B cell (primary cell): ENCODE data around the gene MDM1. TPM values are rescaled to one million over a fixed set of nuclear protein-coding genes. Genes with fewer than 3 reads are reported as not detected.

Source experiments
- ATAC-seq: fragments of 200-7000 bp; cut with Tn5 transposase; one replicate; pipeline ENCODE4 v1.10.0; 2021; ENCODE audit warnings: low read depth, mild to moderate bottlenecking, moderate number of reproducible peaks, moderate library complexity
- CTCF ChIA-PET: fragments of 350-600 bp; sonication (Branson Sonifier 250); formaldehyde crosslinking; loops from one replicate; lab custom pipeline; 2021; ENCODE audit warnings: antibody characterized with exemption, inconsistent platforms; lab: Charles Lee
- POLR2A ChIA-PET: fragments of 350-600 bp; sonication (Branson Sonifier 250); formaldehyde crosslinking; loops from one replicate; lab custom pipeline; 2021; ENCODE audit warnings: antibody characterized with exemption; lab: Charles Lee
- DNase-seq: peaks from one replicate; pipeline ENCODE4 v3.0.0; 2013
- H2AFZ ChIP-seq: 2 replicates; pipeline ENCODE4 v1.6.1; 2012; ENCODE audit warnings: mild to moderate bottlenecking, low read depth, low read length; ENCODE audit not compliant: insufficient read depth, poor library complexity, severe bottlenecking
- H3K27ac ChIP-seq, 2 donors: 1 replicate in 1 of 2; 2 replicates in 1 of 2; pipeline ENCODE4 v1.5.1; 2012 to 2013; ENCODE audit warnings: low read length in 2 of 2, mild to moderate bottlenecking in 2 of 2, moderate library complexity in 1 of 2
- H3K27me3 ChIP-seq, 4 experiments: fragments of 200-600 bp in 1 of 4; sonication (generic) in 1 of 4; replicated peaks in 1 of 4; 1 replicate in 2 of 4; 2 replicates in 2 of 4; pipeline versions ENCODE4 v1.6.1 to v1.7.0; 2013 to 2016; ENCODE audit warnings: low read length in 3 of 4, mild to moderate bottlenecking in 2 of 4, mixed read lengths in 1 of 4, moderate library complexity in 1 of 4; ENCODE audit not compliant: insufficient read depth in 4 of 4, control insufficient read depth in 3 of 4; ENCODE audit errors: control extremely low read depth in 1 of 4
- H3K36me3 ChIP-seq, 2 experiments: replicated peaks in 1 of 2; 1 replicate in 1 of 2; 2 replicates in 1 of 2; pipeline versions ENCODE4 v1.6.1 to v1.7.1; 2013; ENCODE audit warnings: low read length in 1 of 2; ENCODE audit not compliant: insufficient read depth in 2 of 2, control insufficient read depth in 1 of 2; ENCODE audit errors: control extremely low read depth in 1 of 2, extremely low read depth in 1 of 2
- H3K4me1 ChIP-seq, 2 donors: fragments of 200-600 bp in 1 of 2; sonication (generic) in 1 of 2; 1 replicate in 1 of 2; 2 replicates in 1 of 2; pipeline versions ENCODE4 v1.5.1 to v1.6.1; 2013 to 2017; ENCODE audit warnings: low read length in 2 of 2; ENCODE audit not compliant: control insufficient read depth in 2 of 2, insufficient read depth in 2 of 2
- H3K4me2 ChIP-seq: replicated peaks from 2 replicates; pipeline ENCODE3; 2012; ENCODE audit warnings: mild to moderate bottlenecking, low read depth, low read length; ENCODE audit not compliant: poor library complexity, severe bottlenecking
- H3K4me3 ChIP-seq, 5 experiments: fragments of 200-600 bp in 1 of 5; sonication (generic) in 1 of 5; 1 replicate in 3 of 5; 2 replicates in 2 of 5; pipeline versions ENCODE4 v1.5.1 to v1.7.0; 2011 to 2016; ENCODE audit warnings: low read length in 4 of 5, mild to moderate bottlenecking in 4 of 5, low read depth in 2 of 5, control low read depth in 1 of 5, moderate library complexity in 1 of 5; ENCODE audit not compliant: insufficient read depth in 1 of 5; ENCODE audit errors: control extremely low read depth in 1 of 5, extremely low read depth in 1 of 5
- H3K79me2 ChIP-seq: fragments of 200-600 bp; sonication (generic); one replicate; pipeline ENCODE4 v1.6.0; 2016; ENCODE audit warnings: low read length; ENCODE audit not compliant: control insufficient read depth, insufficient read depth
- H3K9ac ChIP-seq: fragments of 200-600 bp; sonication (generic); 2 replicates; pipeline ENCODE4 v1.6.1; 2017; ENCODE audit warnings: mild to moderate bottlenecking, low read length, moderate library complexity
- H3K9me3 ChIP-seq, 3 donors: one replicate each; pipeline versions ENCODE4 v1.6.1 to v1.7.1; 2013; ENCODE audit warnings: low read length in 2 of 3; ENCODE audit not compliant: control insufficient read depth in 2 of 3, insufficient read depth in 1 of 3; ENCODE audit errors: control extremely low read depth in 1 of 3
- H4K20me1 ChIP-seq: 2 replicates; pipeline ENCODE4 v1.6.0; 2012; ENCODE audit warnings: mild to moderate bottlenecking, low read length; ENCODE audit not compliant: insufficient read depth, control insufficient read depth, poor library complexity, severe bottlenecking
- H3K27ac Mint-ChIP-seq: one replicate; pipeline ENCODE4 v1.8.0; 2021; ENCODE audit warnings: mixed read lengths
- H3K27me3 Mint-ChIP-seq: one replicate; pipeline ENCODE4 v1.8.0; 2021; ENCODE audit warnings: mixed read lengths
- H3K4me1 Mint-ChIP-seq: one replicate; pipeline ENCODE4 v1.8.0; 2021; ENCODE audit warnings: mixed read lengths
- H3K4me3 Mint-ChIP-seq: one replicate; pipeline ENCODE4 v1.8.0; 2021; ENCODE audit warnings: mixed read lengths
- H3K9me3 Mint-ChIP-seq: one replicate; pipeline ENCODE4 v1.8.0; 2022; ENCODE audit warnings: mixed read lengths; ENCODE audit not compliant: insufficient read depth
- EZH2 ChIP-seq: IDR thresholded peaks from 2 replicates; pipeline ENCODE4 v1.6.1; 2012; ENCODE audit warnings: borderline replicate concordance, low read depth, mild to moderate bottlenecking, moderate library complexity, low read length; ENCODE audit not compliant: insufficient read depth, poor library complexity, severe bottlenecking
- WGBS: methylation state at CpG from one replicate; pipeline ENCODE4 v1.1.5; 2013; ENCODE audit warnings: missing lambda C conversion rate; ENCODE audit not compliant: insufficient coverage; 5-methylcytosine and 5-hydroxymethylcytosine counted together
- intact Hi-C: fragments of 100-400 bp; cut with micrococcal nuclease; formaldehyde crosslinking; loops from one replicate; pipeline ENCODE4 v1.10.0; 2022
- polyA plus RNA-seq: library from polyadenylated mRNA; depleted of rRNA; stranded (reverse); fragments of >200 nt; gene quantifications from 2 replicates; pipeline ENCODE4 v1.2.3, GENCODE V29; 2012
- total RNA-seq, 2 donors: library from RNA; stranded (reverse); fragments of 120-200 nt in 1 of 2; gene quantifications; 1 replicate in 1 of 2; 2 replicates in 1 of 2; pipeline versions ENCODE4 v1.2.3 to v1.2.4, GENCODE V29; 2013 to 2022
- TF ChIP-seq, protein P1 (sequence below): fragments of 200-600 bp; IDR thresholded peaks from one replicate; pipeline ENCODE4 v1.8.0; 2022; ENCODE audit warnings: antibody characterized with exemption, mild to moderate bottlenecking

The MDM1 gene
- total and polyA plus RNA-seq, 2 donors (not counting 1 experiment from before 2014, with no cell fraction given), result 13.9 to 38.3 TPM

DNA sequence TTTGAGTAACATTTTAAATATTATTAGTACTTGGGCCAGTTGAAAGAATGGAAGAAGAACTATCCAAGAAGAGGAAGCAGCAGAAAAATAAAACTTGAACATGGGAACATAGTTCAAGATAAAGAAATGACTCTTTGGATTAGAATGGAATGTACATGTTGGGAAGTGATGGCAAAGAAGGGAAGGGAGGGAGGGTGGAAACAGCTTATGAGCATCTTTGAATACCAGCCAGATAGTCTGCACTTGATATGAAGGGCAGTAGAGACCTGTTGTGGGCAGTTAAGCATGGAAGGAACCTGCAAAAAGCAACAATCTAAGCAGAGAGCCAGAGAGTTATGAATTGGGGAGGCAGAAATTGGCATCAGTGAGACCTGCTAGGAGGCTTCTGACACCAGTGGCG lies 68.8 kb downstream of the MDM1 start:
- ChIA-PET POLR2A (no interaction called here), CTCF (no interaction called here)
- DNase-seq (no peak), ATAC-seq (no peak)
- Histone ChIP-seq H3K27me3 (peaks cover 0 to 4% (median 0%) of the 10 kb centered on the region in 4 experiments), H3K27ac (no peak overlapping the region), H3K36me3 (no peaks in the 10 kb centered on the region), H3K9me3 (no peaks in the 10 kb centered on the region), H3K79me2 (no peaks in the 10 kb centered on the region), H3K9ac (no peak overlapping the region), H2AFZ (no peak overlapping the region), H3K4me2 (no peak overlapping the region), H4K20me1 (no peaks in the 10 kb centered on the region), H3K4me3 (no peak overlapping the region), H3K4me1 (no peaks in the 10 kb centered on the region)
- H3K4me1 Mint-ChIP-seq, result no peaks in the 10 kb centered on the region
- no peaks in the 10 kb centered on the region for H3K9me3 Mint-ChIP-seq
- H3K27me3 Mint-ChIP-seq, result peaks cover 16% of the 10 kb centered on the region
- no peak overlapping the region for H3K4me3 Mint-ChIP-seq
- no peak for TF ChIP-seq EZH2
- TF ChIP-seq, protein P1, sequence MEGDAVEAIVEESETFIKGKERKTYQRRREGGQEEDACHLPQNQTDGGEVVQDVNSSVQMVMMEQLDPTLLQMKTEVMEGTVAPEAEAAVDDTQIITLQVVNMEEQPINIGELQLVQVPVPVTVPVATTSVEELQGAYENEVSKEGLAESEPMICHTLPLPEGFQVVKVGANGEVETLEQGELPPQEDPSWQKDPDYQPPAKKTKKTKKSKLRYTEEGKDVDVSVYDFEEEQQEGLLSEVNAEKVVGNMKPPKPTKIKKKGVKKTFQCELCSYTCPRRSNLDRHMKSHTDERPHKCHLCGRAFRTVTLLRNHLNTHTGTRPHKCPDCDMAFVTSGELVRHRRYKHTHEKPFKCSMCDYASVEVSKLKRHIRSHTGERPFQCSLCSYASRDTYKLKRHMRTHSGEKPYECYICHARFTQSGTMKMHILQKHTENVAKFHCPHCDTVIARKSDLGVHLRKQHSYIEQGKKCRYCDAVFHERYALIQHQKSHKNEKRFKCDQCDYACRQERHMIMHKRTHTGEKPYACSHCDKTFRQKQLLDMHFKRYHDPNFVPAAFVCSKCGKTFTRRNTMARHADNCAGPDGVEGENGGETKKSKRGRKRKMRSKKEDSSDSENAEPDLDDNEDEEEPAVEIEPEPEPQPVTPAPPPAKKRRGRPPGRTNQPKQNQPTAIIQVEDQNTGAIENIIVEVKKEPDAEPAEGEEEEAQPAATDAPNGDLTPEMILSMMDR, result no peak
- WGBS, result no CpG with 5 or more reads among the region's 1 CpG
- intact Hi-C loops, result no loop called here
- no peak overlapping the region for H3K27ac Mint-ChIP-seq

GRCh38 chr12:68261896-68262295 lies 70.3 kb downstream of the MDM1 start:
- Histone ChIP-seq H3K36me3 (no peaks in the 10 kb centered on the region), H3K79me2 (no peaks in the 10 kb centered on the region), H3K27ac (no peak overlapping the region), H3K27me3 (peaks cover 0 to 4% (median 0%) of the 10 kb centered on the region in 4 experiments), H4K20me1 (no peaks in the 10 kb centered on the region), H3K4me1 (no peaks in the 10 kb centered on the region), H3K4me3 (no peak overlapping the region), H3K9me3 (no peaks in the 10 kb centered on the region), H2AFZ (no peak overlapping the region), H3K9ac (no peak overlapping the region), H3K4me2 (no peak overlapping the region)
- H3K9me3 Mint-ChIP-seq, result no peaks in the 10 kb centered on the region
- peaks cover 16% of the 10 kb centered on the region for H3K27me3 Mint-ChIP-seq
- DNase-seq (no peak), ATAC-seq (no peak)
- intact Hi-C loops, result no loop called here
- CTCF ChIA-PET, result interaction anchor here (0.8 to 1.7 kb wide), 2 partner anchors 33 to 39 kb away, joined by 3 to 10 read pairs; no protein-coding TSS in a partner anchor
- H3K4me1 Mint-ChIP-seq, result no peaks in the 10 kb centered on the region
- POLR2A ChIA-PET, result no interaction called here
- H3K27ac Mint-ChIP-seq, result no peak overlapping the region
- no peak overlapping the region for H3K4me3 Mint-ChIP-seq
- TF ChIP-seq EZH2, result no peak
